Activated CD4-positive, alpha-beta T cell treated with anti-CD3 and anti-CD28 coated beads, Interleukin-2, amount 50 U/mL, for 48 hours (primary cell): Measurements from ENCODE around the gene ZC3H4.

Source experiments
- DNase-seq, 2 experiments: peaks; one replicate each; pipeline ENCODE4 v3.0.0-alpha.2; 2020

ZC3H4 gene

DNA sequence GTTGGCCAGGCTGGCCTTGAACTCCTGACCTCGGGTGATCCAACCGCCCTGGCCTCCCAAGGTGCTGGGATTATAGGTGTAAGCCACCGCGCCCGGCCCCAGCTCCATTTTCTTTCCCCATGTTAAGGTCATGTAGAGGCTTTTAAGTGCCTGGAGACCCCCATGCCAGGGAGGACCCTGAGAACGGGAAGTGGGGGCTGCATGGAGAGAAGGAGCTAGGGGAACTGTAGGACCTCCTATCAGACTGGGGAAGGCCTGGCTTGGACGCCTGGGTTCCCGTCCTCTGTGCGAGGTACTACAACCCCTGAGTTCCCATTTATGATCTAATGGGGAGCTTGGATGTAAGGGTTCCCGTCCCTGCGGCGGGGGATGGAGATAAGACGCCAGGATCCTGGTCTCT is 94.7 kb downstream of the ZC3H4 start:
- no peak for DNase-seq
